ENCODE measurements around the gene PRF1.
A peak's percentile ranks its signal among the peaks of the same experiment; 100 is the strongest.

PRF1 gene

GRCh38 chr10:70558871-70559810, 43.4 kb downstream of the PRF1 start:
- no peak for DNase-seq

- no peak for DNase-seq
Measured at GRCh38 chr10:70558295-70558694, 44.2 kb downstream of the PRF1 start.

- DNase-seq = no peak
Measured at GRCh38 chr10:70557876-70558275, 44.7 kb downstream of the PRF1 start.

- DNase-seq = no peak
Measured at GRCh38 chr10:70557086-70557845, 45.3 kb downstream of the PRF1 start.

- DNase-seq = no peak
Measured at GRCh38 chr10:70555371-70555770, 47.2 kb downstream of the PRF1 start.

GRCh38 chr10:70552586-70552985, 50.0 kb downstream of the PRF1 start:
- DNase-seq = no peak

GRCh38 chr10:70551971-70552422, 50.5 kb downstream of the PRF1 start:
- DNase-seq = peak; percentile 82

- DNase-seq = no peak
Measured at GRCh38 chr10:70551466-70551865, 51.1 kb downstream of the PRF1 start.

- DNase-seq = no peak
Measured at GRCh38 chr10:70550459-70550858, 52.1 kb downstream of the PRF1 start.

- peak; percentile 8 for DNase-seq
Measured at GRCh38 chr10:70549962-70550458, 52.5 kb downstream of the PRF1 start.

GRCh38 chr10:70549351-70549961, 53.1 kb downstream of the PRF1 start:
- no peak for DNase-seq
